GM12892 (cell line): Measurements from ENCODE around the gene ATP11B.

Experiments used
- POLR2AphosphoS5 ChIP-seq: IDR thresholded peaks from 2 replicates; pipeline ENCODE4 v1.6.1; 2011; ENCODE audit warnings: low read depth, low read length, control low read depth
- TAF1 ChIP-seq: IDR thresholded peaks from 2 replicates; pipeline ENCODE4 v1.6.1; 2011; ENCODE audit warnings: low read depth, mild to moderate bottlenecking, control low read depth, low read length, borderline replicate concordance

- TF ChIP-seq POLR2AphosphoS5 (no peak), TAF1 (no peak)
These were observed 28.0 kb upstream of the ATP11B start for GRCh38 chr3:182765287-182765686.
